ENCODE measurements around the gene TMEM8B.

DNA sequence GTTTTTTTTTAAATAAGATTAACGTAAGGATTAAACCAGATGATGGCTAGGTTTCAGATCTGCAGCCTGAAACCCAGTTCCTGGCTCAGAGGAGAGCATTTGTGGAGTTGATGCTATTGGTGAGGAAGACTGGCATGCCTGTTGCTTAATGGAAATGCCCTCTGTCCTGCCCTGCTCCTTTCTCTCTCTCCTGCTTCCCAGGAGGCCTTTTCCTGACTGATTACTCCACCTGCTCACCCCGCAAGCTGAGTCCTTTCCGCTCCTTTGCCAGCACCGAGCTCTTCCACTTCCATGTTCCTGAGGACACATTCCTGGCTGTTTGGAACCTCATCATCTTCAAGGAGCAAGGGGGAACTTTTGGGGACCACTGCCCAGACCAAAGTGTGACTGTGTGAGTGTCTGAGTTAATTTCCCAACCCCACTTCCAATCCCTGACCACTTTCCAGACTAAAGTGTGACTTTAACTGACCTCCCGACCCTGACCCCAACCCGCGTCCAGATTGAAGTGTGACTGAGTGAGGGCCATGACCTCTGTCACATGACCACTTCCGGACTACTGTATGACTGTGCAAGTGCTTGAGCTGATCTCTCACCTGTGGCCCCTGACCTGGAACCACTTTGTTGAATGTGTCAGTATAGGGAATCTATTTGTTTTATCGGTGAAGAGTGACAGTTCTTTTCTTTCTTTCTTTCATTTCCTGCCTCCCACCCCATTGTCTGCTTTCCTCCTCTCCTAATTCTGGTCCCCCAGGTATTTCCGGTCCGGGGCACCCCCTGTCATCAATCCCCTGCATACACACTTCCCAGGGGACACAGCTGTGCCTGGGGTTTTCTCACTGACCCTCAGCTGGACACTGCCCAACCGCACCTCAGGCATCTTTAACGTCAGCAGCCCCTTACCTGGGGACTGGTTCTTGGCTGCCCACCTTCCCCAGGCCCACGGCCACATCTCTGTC lies 5.5 kb downstream of the TMEM8B start:
- TF ChIP-seq, protein P1, sequence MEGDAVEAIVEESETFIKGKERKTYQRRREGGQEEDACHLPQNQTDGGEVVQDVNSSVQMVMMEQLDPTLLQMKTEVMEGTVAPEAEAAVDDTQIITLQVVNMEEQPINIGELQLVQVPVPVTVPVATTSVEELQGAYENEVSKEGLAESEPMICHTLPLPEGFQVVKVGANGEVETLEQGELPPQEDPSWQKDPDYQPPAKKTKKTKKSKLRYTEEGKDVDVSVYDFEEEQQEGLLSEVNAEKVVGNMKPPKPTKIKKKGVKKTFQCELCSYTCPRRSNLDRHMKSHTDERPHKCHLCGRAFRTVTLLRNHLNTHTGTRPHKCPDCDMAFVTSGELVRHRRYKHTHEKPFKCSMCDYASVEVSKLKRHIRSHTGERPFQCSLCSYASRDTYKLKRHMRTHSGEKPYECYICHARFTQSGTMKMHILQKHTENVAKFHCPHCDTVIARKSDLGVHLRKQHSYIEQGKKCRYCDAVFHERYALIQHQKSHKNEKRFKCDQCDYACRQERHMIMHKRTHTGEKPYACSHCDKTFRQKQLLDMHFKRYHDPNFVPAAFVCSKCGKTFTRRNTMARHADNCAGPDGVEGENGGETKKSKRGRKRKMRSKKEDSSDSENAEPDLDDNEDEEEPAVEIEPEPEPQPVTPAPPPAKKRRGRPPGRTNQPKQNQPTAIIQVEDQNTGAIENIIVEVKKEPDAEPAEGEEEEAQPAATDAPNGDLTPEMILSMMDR (IDR thresholded peaks at IDR 0.05; ENCODE audit: insufficient read depth, low read length): no peak
- TF ChIP-seq GABPA (IDR thresholded peaks at IDR 0.05; ENCODE audit: low read depth): no peak
